Activated B cell treated with CpG ODN at 0.5 μM for 24 hours (primary cell): ENCODE results near the gene MFNG. TPM values are rescaled to one million over a fixed set of nuclear protein-coding genes. Genes with fewer than 3 reads are reported as not detected.

Source experiments
- ATAC-seq: fragments of 200-7000 bp; cut with Tn5 transposase; one replicate; pipeline ENCODE4 v1.10.0; 2021; ENCODE audit warnings: low read depth, mild to moderate bottlenecking, moderate library complexity
- CTCF ChIA-PET: fragments of 350-600 bp; sonication (Branson Sonifier 250); formaldehyde crosslinking; loops from one replicate; lab custom pipeline; 2021; ENCODE audit warnings: antibody characterized with exemption; lab: Charles Lee
- POLR2A ChIA-PET: fragments of 350-600 bp; sonication (Branson Sonifier 250); formaldehyde crosslinking; loops from one replicate; lab custom pipeline; 2021; ENCODE audit warnings: antibody characterized with exemption; lab: Charles Lee
- DNase-seq: peaks from one replicate; pipeline ENCODE4 v3.0.0; 2022
- H3K27ac Mint-ChIP-seq: one replicate; pipeline ENCODE4 v1.8.0; 2020; ENCODE audit warnings: mixed read lengths
- H3K27me3 Mint-ChIP-seq: one replicate; pipeline ENCODE4 v1.8.0; 2021; ENCODE audit warnings: mixed read lengths
- H3K36me3 Mint-ChIP-seq: one replicate; pipeline ENCODE4 v1.8.0; 2021; ENCODE audit warnings: low read depth, mixed read lengths
- H3K4me1 Mint-ChIP-seq: one replicate; pipeline ENCODE4 v1.8.0; 2021; ENCODE audit warnings: mixed read lengths
- H3K4me3 Mint-ChIP-seq: one replicate; pipeline ENCODE4 v1.8.0; 2020; ENCODE audit warnings: mild to moderate bottlenecking, mixed read lengths
- H3K9me3 Mint-ChIP-seq: one replicate; pipeline ENCODE4 v1.8.0; 2020; ENCODE audit warnings: mixed read lengths
- CTCF ChIP-seq: fragments of 200-600 bp; IDR thresholded peaks from one replicate; pipeline ENCODE4 v1.8.0; 2022; ENCODE audit warnings: antibody characterized with exemption, mild to moderate bottlenecking
- intact Hi-C: fragments of 100-400 bp; cut with micrococcal nuclease; formaldehyde crosslinking; loops from one replicate; pipeline ENCODE4 v1.15.1; 2024
- total RNA-seq: library from RNA; stranded (reverse); gene quantifications from 2 replicates; pipeline ENCODE4 v1.2.3, GENCODE V29; 2022

Gene MFNG
- total RNA-seq, 1 donor from 2014 or later = 90.6 TPM

- Mint-ChIP-seq H3K27me3 (peaks cover 29% of the 10 kb centered on the region), H3K36me3 (no peaks in the 10 kb centered on the region), H3K27ac (no peak overlapping the region), H3K4me1 (peaks cover 4% of the 10 kb centered on the region), H3K4me3 (no peak overlapping the region), H3K9me3 (peaks cover 2% of the 10 kb centered on the region)
- ChIA-PET POLR2A (no interaction called here), CTCF (no interaction called here)
- DNase-seq (no peak), ATAC-seq (no peak)
- intact Hi-C loops = no loop called here
- no peak for TF ChIP-seq CTCF
Measured at GRCh38 chr22:37516456-37516855, 30.3 kb upstream of the MFNG start.

DNA sequence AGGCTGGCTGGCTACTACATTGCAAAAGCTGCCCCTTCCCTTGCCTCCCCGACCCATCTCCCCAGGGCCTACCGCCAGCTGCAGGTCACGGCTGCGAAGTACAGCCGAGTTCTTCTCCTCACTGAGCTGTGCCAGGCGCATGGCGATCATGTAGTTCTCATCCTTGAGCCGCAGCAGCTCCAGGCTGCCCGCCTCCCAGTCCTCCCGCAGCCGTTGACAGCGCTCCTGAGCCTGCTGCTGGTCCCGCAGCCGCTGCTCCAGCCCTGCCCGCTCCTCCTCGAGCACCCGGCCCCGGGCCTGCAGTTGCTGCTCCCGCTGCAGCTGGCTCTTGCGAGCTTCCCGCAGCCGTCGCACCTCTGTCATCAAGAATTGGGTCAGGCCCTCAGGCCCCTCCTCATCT lies 29.7 kb upstream of the MFNG start:
- Mint-ChIP-seq H3K4me3 (no peak overlapping the region), H3K4me1 (peaks cover 4% of the 10 kb centered on the region), H3K27me3 (peaks cover 24% of the 10 kb centered on the region), H3K9me3 (peaks cover 2% of the 10 kb centered on the region), H3K27ac (no peak overlapping the region), H3K36me3 (no peaks in the 10 kb centered on the region)
- DNase-seq (no peak), ATAC-seq (no peak)
- TF ChIP-seq CTCF = no peak
- ChIA-PET CTCF (no interaction called here), POLR2A (no interaction called here)
- intact Hi-C loops = no loop called here

- ATAC-seq = no peak
- no peak for TF ChIP-seq CTCF
- Mint-ChIP-seq H3K27ac (no peak overlapping the region), H3K27me3 (peaks cover 26% of the 10 kb centered on the region), H3K9me3 (peaks cover 2% of the 10 kb centered on the region), H3K36me3 (no peaks in the 10 kb centered on the region), H3K4me1 (peaks cover 4% of the 10 kb centered on the region), H3K4me3 (no peak overlapping the region)
- no peak for DNase-seq
- ChIA-PET CTCF (no interaction called here), POLR2A (no interaction called here)
- intact Hi-C loops = no loop called here
Measured at GRCh38 chr22:37514526-37515051, 28.4 kb upstream of the MFNG start.

DNA sequence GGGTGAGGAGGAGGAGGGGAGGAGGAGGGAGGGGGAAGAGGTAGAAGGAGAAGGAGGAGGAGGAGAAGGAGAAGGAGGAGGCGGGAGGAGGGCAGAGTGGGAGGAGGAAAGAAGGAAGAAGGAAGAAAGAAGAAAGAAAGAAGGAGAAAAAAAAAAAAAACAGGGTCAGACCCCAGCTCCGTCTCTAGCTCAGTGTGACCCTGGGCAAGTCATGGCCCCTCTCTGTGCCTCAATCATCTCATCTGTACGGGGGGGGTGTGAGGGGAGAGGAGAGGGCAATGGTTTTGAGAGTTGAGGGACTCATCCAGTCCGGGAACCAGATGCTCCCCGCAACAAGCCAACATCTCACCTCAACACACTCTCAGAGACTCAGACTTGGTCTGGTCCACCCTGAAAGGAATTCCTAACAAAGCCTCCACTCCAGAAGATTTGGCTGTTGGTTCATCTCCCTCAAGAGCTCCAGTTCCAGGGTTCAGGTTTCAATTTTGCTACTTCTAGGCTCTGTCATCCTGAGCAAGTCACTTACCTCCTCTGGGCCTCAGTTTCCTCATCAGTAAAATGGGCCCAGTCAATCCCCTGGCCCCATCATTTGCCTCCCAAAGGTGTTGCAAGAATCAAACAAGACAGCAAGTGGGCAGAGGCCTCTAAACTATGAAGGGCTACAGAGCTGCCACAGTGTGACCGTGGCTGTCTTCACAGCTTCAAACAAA lies 25.4 kb upstream of the MFNG start:
- Mint-ChIP-seq H3K27ac (no peak overlapping the region), H3K36me3 (no peaks in the 10 kb centered on the region), H3K9me3 (peaks cover 2% of the 10 kb centered on the region), H3K27me3 (peaks cover 19% of the 10 kb centered on the region), H3K4me3 (no peak overlapping the region), H3K4me1 (no peaks in the 10 kb centered on the region)
- ATAC-seq = no peak
- no peak for TF ChIP-seq CTCF
- CTCF ChIA-PET = interaction anchor here (0.8 kb wide), 1 partner anchor 39 kb away, joined by 3 read pairs; no protein-coding TSS in a partner anchor
- DNase-seq = no peak
- intact Hi-C loops = no loop called here
- POLR2A ChIA-PET = no interaction called here

- ChIA-PET CTCF (no interaction called here), POLR2A (no interaction called here)
- intact Hi-C loops = no loop called here
- H3K27ac Mint-ChIP-seq = no peak overlapping the region
- DNase-seq (no peak), ATAC-seq (no peak)
- H3K4me3 Mint-ChIP-seq = no peak overlapping the region
- H3K4me1 Mint-ChIP-seq = no peaks in the 10 kb centered on the region
- no peaks in the 10 kb centered on the region for H3K9me3 Mint-ChIP-seq
- no peak for TF ChIP-seq CTCF
- H3K36me3 Mint-ChIP-seq = no peaks in the 10 kb centered on the region
- H3K27me3 Mint-ChIP-seq = peaks cover 19% of the 10 kb centered on the region
Measured at GRCh38 chr22:37510091-37510490, 23.9 kb upstream of the MFNG start.
